D721Med (cell line): ENCODE results near the gene NECAB2.

Experiments
- DNase-seq: peaks from one replicate; pipeline ENCODE4 v3.0.0; 2011; ENCODE audit warnings: low spot score; ENCODE audit not compliant: insufficient read length
- FAIRE-seq: peaks from 2 replicates; lab custom pipeline; 2011; peaks lifted over from hg19 to GRCh38; lab: Jason Lieb, UNC
- TF ChIP-seq, protein P1 (sequence below): IDR thresholded peaks from 2 replicates; pipeline ENCODE4 v1.5.1; 2012; ENCODE audit warnings: mild to moderate bottlenecking, control low read depth; ENCODE audit not compliant: insufficient read depth; ENCODE audit errors: missing control alignments

The NECAB2 gene

DNA sequence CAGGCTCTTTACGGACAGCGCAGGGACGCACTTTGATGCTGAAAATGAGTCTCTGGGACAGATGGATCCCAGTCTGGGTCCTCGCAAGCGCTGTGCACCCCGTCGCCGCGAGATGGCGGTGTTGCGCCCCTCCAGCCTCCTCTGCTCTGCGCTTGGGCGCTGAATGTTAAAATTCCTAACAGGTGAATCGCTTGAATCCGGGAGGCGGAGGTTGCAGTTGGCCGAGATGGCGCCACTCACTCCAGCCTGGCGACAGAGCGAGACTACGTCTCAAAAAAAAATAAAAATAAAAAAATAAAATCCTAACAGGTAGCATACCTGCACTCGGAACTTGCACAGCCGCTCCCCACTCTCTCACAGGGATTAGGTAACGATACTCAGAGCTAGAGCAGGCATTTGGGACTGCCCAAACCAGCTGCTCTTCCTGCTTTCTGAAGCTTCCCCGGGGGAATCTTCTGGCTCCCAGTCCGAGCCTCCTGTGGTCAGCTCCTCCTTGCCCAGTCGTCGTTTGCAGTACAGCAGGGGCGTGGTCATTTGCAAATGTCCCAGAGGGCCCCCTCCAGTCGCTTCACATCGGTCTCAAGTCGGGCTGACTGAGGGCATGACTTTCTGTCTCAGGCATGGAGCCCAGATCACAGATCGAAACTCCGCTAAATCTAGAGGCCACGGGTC is 41.2 kb upstream of the NECAB2 start:
- DNase-seq (peak; percentile 59), FAIRE-seq (no peak)
- TF ChIP-seq, protein P1, sequence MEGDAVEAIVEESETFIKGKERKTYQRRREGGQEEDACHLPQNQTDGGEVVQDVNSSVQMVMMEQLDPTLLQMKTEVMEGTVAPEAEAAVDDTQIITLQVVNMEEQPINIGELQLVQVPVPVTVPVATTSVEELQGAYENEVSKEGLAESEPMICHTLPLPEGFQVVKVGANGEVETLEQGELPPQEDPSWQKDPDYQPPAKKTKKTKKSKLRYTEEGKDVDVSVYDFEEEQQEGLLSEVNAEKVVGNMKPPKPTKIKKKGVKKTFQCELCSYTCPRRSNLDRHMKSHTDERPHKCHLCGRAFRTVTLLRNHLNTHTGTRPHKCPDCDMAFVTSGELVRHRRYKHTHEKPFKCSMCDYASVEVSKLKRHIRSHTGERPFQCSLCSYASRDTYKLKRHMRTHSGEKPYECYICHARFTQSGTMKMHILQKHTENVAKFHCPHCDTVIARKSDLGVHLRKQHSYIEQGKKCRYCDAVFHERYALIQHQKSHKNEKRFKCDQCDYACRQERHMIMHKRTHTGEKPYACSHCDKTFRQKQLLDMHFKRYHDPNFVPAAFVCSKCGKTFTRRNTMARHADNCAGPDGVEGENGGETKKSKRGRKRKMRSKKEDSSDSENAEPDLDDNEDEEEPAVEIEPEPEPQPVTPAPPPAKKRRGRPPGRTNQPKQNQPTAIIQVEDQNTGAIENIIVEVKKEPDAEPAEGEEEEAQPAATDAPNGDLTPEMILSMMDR, result peak; percentile 85

DNA sequence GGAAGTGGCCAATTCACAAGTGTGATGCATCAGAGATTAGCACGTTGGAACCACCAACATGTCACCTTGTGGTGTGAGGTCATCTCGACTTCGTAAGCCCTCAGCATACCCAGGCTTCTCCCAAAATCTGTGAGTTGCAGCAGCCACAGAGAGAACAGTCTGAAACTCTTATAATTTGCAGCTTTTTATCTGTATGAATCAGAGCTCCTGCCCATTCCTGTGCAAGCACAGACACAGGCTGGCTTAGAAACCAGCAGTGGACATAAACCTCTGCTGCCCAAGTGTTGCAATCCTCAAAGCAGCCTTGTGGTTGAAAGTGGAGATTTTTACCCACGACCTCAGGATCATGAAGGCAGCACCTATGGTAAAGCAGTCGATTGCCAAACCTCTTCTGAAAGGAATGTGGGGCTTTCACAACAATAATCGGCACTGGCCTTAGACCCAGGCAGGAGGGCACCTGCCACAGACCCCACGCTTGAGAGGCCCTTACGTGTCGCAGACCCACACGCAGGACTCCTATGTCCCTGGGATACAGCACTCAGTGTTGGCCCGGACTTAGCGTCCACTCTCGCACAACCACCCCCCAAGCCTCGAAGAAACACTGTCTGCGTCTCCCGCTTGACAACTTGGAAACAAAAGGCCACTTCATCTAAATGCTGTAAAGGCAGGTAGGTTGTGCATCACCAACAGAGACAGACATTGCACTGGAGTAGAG is 39.5 kb upstream of the NECAB2 start:
- no peak for FAIRE-seq
- TF ChIP-seq, protein P1, result no peak
- DNase-seq, result no peak

DNA sequence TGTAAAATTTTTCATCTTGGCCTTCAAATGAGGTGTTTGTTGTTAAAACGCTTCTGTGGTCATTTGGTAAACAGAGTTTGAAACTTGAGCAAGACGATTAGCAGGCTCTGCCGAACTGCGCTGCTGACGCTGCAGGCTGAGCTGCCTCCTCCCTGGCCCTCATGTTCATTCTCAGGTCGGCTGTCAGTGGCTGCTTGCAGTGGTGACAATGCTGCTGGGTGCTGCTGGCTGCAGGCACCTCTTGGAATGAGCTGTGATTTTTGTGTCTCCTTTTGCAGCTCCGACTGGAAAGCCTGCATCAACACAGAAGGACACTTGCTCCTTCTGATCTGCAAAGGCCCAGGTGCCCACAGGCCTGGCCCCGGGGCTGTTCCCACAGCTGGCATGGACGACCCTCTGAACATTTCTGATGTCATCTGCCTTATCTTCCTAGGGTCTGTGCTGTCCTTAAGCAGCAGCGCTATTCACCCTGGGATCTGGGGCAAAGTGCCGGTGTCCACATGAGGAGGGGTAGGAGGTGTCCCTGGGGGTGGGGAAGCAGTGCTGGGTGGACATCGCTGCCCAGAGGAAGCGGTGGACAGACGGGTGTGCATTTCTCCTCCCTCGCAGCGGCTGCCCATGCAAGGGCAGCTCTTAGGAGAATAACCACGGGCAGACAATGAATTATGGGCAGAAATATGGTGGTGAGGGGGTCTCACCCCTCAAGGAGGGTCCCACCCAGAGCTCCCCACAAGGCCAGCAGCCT is 38.1 kb upstream of the NECAB2 start:
- FAIRE-seq (no peak), DNase-seq (no peak)
- TF ChIP-seq, protein P1, result no peak

DNA sequence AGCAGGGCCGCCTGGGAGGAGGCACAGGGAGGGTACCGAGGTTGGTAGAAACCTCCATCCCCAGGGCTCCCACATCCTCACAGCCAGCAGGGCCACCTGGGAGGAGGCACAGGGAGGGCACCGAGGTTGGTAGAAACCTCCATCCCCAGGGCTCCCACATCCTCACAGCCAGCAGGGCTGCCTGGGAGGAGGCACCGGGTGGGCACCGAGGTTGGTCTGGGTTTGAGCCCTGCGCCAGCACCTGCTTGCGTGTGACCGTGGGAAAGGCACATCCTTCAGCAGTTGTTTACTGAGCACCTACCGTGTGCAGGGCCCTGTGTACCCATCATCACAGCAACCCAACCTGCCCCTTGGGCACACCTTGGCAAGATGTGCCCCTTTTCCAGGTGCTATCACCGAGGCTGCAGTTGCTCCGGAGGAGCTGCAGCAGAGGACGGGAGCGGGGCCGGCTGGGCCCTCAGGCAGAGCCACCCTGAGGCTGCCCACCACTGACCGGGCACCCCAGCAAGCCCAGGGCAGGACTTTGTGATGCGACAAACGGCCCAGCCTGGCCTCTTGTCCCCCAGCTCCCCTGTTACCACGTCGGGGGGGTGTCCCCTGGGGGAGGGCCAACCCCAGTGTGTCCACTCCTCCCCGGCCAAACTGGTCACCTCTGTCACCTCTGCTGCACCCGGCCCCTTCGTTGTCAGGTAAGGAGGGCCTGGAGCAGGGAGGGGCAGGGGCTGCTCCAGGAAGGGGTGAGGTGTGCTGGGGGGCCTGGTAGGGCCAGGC is 37.1 kb upstream of the NECAB2 start:
- FAIRE-seq, result no peak

DNA sequence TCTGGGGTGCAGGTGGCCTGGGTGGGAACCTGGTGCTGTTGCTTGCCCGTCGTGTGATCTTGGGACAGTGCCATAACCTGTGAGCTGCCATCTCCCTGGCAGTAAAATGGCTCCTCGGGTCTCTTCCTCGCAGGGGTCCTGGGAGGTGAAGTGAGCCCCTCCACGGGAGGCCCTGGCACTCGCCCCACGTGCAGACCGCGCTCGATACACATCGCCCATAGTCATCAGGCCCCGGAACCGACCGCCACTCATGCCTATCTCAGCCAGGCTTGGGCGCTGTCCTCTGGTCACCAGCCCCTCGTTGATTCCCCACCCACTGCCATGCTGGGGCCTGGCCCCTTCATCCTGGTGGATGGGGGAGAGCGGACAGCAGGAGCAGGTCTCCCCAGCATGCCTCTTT is 36.5 kb upstream of the NECAB2 start:
- TF ChIP-seq, protein P1, result no peak
- no peak for DNase-seq
- FAIRE-seq, result no peak

More for the DNA sequence above, 37.1 kb upstream of the NECAB2 start:
- TF ChIP-seq, protein P1, result no peak
- no peak for DNase-seq

DNA sequence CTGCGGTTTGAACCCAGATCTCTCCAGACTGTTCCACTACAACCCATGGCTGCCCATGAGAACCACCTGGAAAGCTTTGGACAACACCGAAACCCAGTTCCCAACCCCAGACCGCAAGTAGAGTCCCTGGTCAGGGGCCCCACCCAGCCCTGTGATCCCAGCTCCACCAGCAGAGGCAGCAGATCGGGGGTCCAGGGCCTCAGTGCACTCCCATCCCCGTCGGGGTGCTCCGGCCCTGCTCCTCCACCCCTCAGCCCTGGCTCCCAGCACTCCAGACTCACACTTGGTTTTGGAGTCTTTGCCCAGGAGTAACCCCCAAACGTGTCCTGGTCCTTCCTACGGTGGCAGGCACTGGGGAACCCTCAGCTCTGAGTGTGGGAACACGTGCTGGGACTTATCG is 35.7 kb upstream of the NECAB2 start:
- TF ChIP-seq, protein P1, result no peak
- FAIRE-seq (no peak), DNase-seq (no peak)
